HepG2 (cell line): ENCODE measurements around the gene CFAP43. TPM values are rescaled to one million over a fixed set of nuclear protein-coding genes. Genes with fewer than 3 reads are reported as not detected.

Experiments
- ATAC-seq: fragments of 200-7000 bp; cut with Tn5 transposase; 3 replicates; pipeline ENCODE4 v1.9.1; 2020; ENCODE audit warnings: mild to moderate bottlenecking, moderate library complexity
- BruUV-seq: library from RNA; stranded (reverse); fragments of 400-500 nt; replicated peaks from 2 replicates; lab custom pipeline; 2021; lab: Mats Ljungman, UMichigan
- CTCF ChIA-PET: fragments of 300-600 bp; formaldehyde crosslinking; extraction: SDS; loops from one replicate; lab custom pipeline; 2021; ENCODE audit warnings: low total read pairs, inconsistent platforms, low intra/inter-chr PET ratio; lab: Yijun Ruan, JAX
- POLR2A ChIA-PET: fragments of 350-600 bp; sonication (Branson Sonifier 250); formaldehyde crosslinking; loops from one replicate; lab custom pipeline; 2020; ENCODE audit warnings: antibody characterized with exemption, inconsistent platforms; lab: Yijun Ruan, JAX
- DNase-seq: peaks from one replicate; pipeline ENCODE4 v3.0.0-alpha.2; 2015; ENCODE audit warnings: low spot score
- FAIRE-seq: peaks from 3 replicates; lab custom pipeline; 2011; peaks lifted over from hg19 to GRCh38; lab: Jason Lieb, UNC
- H2AFZ ChIP-seq: one replicate; pipeline ENCODE4 v1.6.1; 2011; ENCODE audit warnings: low read length, inconsistent platforms
- H3K27ac ChIP-seq: fragments of 300-600 bp; 3 replicates; pipeline ENCODE4 v1.8.0; 2011; ENCODE audit warnings: mixed run types, mild to moderate bottlenecking, mixed read lengths, low read length, inconsistent platforms; ENCODE audit not compliant: insufficient read depth; ENCODE audit errors: extremely low read length
- H3K27me3 ChIP-seq, 2 experiments: fragments of 200-600 bp in 1 of 2; 2 replicates in 1 of 2; 3 replicates in 1 of 2; pipeline versions ENCODE4 v1.6.0 to v1.8.0; 2011; ENCODE audit warnings: low read length in 2 of 2, mild to moderate bottlenecking in 2 of 2, moderate library complexity in 2 of 2, inconsistent platforms in 1 of 2; ENCODE audit not compliant: insufficient read depth in 2 of 2, control insufficient read depth in 1 of 2
- H3K36me3 ChIP-seq, 2 experiments: fragments of 200-600 bp in 1 of 2; replicated peaks in 1 of 2; 2 replicates in 1 of 2; 3 replicates in 1 of 2; pipeline versions ENCODE4 v1.5.1 to v1.8.0; 2011; ENCODE audit warnings: low read length in 2 of 2, inconsistent platforms in 1 of 2; ENCODE audit not compliant: insufficient read depth in 2 of 2, control insufficient read depth in 1 of 2
- H3K4me1 ChIP-seq: 2 replicates; pipeline ENCODE4 v1.5.1; 2012; ENCODE audit warnings: low read length, inconsistent platforms; ENCODE audit not compliant: insufficient read depth
- H3K4me2 ChIP-seq: 2 replicates; pipeline ENCODE4 v1.6.0; 2011; ENCODE audit warnings: low read depth, low read length, inconsistent platforms
- H3K4me3 ChIP-seq, 3 experiments: fragments of 200-600 bp in 1 of 3; sonication (generic), shearing (Covaris generic) in 1 of 3; replicated peaks in 1 of 3; 2 replicates each; pipeline ENCODE4 v1.5.1; 2011 to 2016; ENCODE audit warnings: low read length in 3 of 3, inconsistent platforms in 2 of 3, low read depth in 2 of 3, mild to moderate bottlenecking in 2 of 3, control low read depth in 1 of 3, mixed read lengths in 1 of 3; ENCODE audit not compliant: insufficient read depth in 1 of 3
- H3K79me2 ChIP-seq: one replicate; pipeline ENCODE4 v1.6.1; 2011; ENCODE audit warnings: low read length, inconsistent platforms; ENCODE audit not compliant: insufficient read depth
- H3K9ac ChIP-seq: 2 replicates; pipeline ENCODE4 v1.6.0; 2011; ENCODE audit warnings: mild to moderate bottlenecking, low read depth, low read length, inconsistent platforms; ENCODE audit not compliant: insufficient read depth
- H3K9me3 ChIP-seq: 2 replicates; pipeline ENCODE4 v1.5.1; 2012; ENCODE audit warnings: mild to moderate bottlenecking, low read length
- H4K20me1 ChIP-seq: 2 replicates; pipeline ENCODE4 v1.6.0; 2011; ENCODE audit warnings: inconsistent platforms, mild to moderate bottlenecking, low read length, moderate library complexity; ENCODE audit not compliant: insufficient read depth
- ATF1 ChIP-seq: IDR thresholded peaks from 2 replicates; pipeline ENCODE4 v1.6.1; 2016; ENCODE audit warnings: mild to moderate bottlenecking, control low read depth
- DDIT3 ChIP-seq: sonication (generic); formaldehyde crosslinking; IDR thresholded peaks from 2 replicates; pipeline ENCODE4 v1.4.0; 2020; ENCODE audit warnings: mild to moderate bottlenecking, missing genetic modification reagents
- FOXM1 ChIP-seq: sonication (generic); formaldehyde crosslinking; IDR thresholded peaks from 2 replicates; pipeline ENCODE4 v1.5.0; 2020; ENCODE audit warnings: missing genetic modification reagents
- JUND ChIP-seq: sonication (generic); formaldehyde crosslinking; IDR thresholded peaks from 2 replicates; pipeline ENCODE4 v1.8.0; 2022; ENCODE audit warnings: mild to moderate bottlenecking, missing genetic modification reagents
- KLF9 ChIP-seq: IDR thresholded peaks from 2 replicates; pipeline ENCODE4 v1.6.1; 2016; ENCODE audit warnings: low read depth
- MAFG ChIP-seq: sonication (generic); formaldehyde crosslinking; IDR thresholded peaks from 2 replicates; pipeline ENCODE4 v1.5.1; 2020; ENCODE audit warnings: mild to moderate bottlenecking, missing genetic modification reagents
- MEIS1 ChIP-seq: sonication (generic); formaldehyde crosslinking; IDR thresholded peaks from 2 replicates; pipeline ENCODE4 v1.9.0; 2021; ENCODE audit warnings: mild to moderate bottlenecking, missing genetic modification reagents, moderate library complexity, borderline replicate concordance
- SNRNP70 ChIP-seq: fragments of 200-400 bp; formaldehyde crosslinking; IDR thresholded peaks from 2 replicates; pipeline ENCODE4 v1.6.1; 2017; ENCODE audit warnings: mild to moderate bottlenecking, low read depth, low read length, moderate library complexity
- U2AF2 ChIP-seq: fragments of 200-400 bp; formaldehyde crosslinking; IDR thresholded peaks from 2 replicates; pipeline ENCODE4 v1.6.1; 2017; ENCODE audit warnings: low read depth, mild to moderate bottlenecking, low read length
- ZEB1 ChIP-seq: IDR thresholded peaks from 2 replicates; pipeline ENCODE4 v1.6.1; 2012; ENCODE audit warnings: mild to moderate bottlenecking, low read depth, inconsistent platforms; ENCODE audit not compliant: insufficient replicate concordance
- ZNF44 ChIP-seq: sonication (generic); formaldehyde crosslinking; IDR thresholded peaks from 2 replicates; pipeline ENCODE4 v1.5.1; 2020; ENCODE audit warnings: mild to moderate bottlenecking, missing genetic modification reagents
- ZNF557 ChIP-seq: sonication (generic); formaldehyde crosslinking; IDR thresholded peaks from 2 replicates; pipeline ENCODE4 v1.4.0; 2020; ENCODE audit warnings: missing genetic modification reagents
- ZNF766 ChIP-seq: sonication (generic); formaldehyde crosslinking; IDR thresholded peaks from 2 replicates; pipeline ENCODE4 v1.5.0; 2020; ENCODE audit warnings: missing genetic modification reagents, borderline replicate concordance
- WGBS: methylation state at CpG from one replicate; pipeline ENCODE4 v1.1.6; 2017; ENCODE audit warnings: low lambda C conversion rate; 5-methylcytosine and 5-hydroxymethylcytosine counted together
- in situ Hi-C: cut with HindIII; loops from 2 replicates; pipeline ENCODE4 v1.10.0; 2017; ENCODE audit warnings: low pct_unique_long_range_greater_than_20kb; ENCODE audit not compliant: extremely low pct_ligation_motif_present
- intact Hi-C: fragments of 100-400 bp; cut with micrococcal nuclease; formaldehyde crosslinking; loops from one replicate; pipeline ENCODE4 v1.10.0; 2022; ENCODE audit not compliant: unreplicated experiment
- polyA plus RNA-seq, 8 experiments: library from polyadenylated mRNA; depleted of rRNA in 3 of 8; stranded (reverse) in 7 of 8; unstranded in 1 of 8; fragments of >200 nt; fragmentation: Illumina TruSeq in 4 of 8; extraction: Trizol in 4 of 8; gene quantifications; 2 replicates each; pipeline versions ENCODE4 v1.2.1 to v1.2.3, GENCODE V29; 2011 to 2016; ENCODE audit warnings: low read depth in 4 of 8, missing spikeins in 1 of 8, mixed read lengths in 1 of 8; ENCODE audit not compliant: insufficient read depth in 1 of 8
- total RNA-seq, 5 experiments: library from RNA; depleted of rRNA; stranded (reverse); fragments of >200 nt; fragmentation: Illumina TruSeq; extraction: Trizol; gene quantifications; 2 replicates each; pipeline ENCODE4 v1.2.3, GENCODE V29; 2016; ENCODE audit warnings: low read depth in 1 of 5
- TF ChIP-seq, protein P1 (sequence below): sonication (generic); formaldehyde crosslinking; IDR thresholded peaks from 2 replicates; pipeline ENCODE4 v1.5.0; 2020; ENCODE audit warnings: missing genetic modification reagents
- TF ChIP-seq, protein P2 (sequence below): sonication (generic); formaldehyde crosslinking; IDR thresholded peaks from one replicate; pipeline ENCODE4 v1.5.1; 2020; ENCODE audit warnings: mild to moderate bottlenecking, missing genetic modification reagents; ENCODE audit errors: not compliant biosample characterization

Gene CFAP43
- total and polyA plus RNA-seq, 2 of the 13 experiments (the other 11 are each of a cell fraction or from before 2014, with no cell fraction given): 0.24 to 0.38 TPM

DNA sequence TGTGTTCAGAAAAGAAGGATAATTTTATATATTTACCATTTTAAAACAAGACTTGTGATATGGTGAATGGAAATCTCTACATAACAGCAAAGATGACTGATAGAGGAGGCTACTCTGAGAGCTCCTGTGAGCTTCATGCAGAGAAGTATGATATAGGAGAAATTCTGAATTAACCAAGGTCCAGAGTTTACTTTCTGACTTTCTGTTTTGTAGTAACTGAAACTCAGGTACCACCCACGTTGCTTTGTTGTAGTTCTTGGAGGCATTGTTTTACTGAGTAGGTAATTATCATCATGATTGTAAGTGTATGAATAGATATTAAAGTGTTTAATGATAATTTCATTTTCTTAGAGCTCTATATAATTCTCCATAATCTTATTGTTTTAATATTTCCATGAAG lies 128.2 kb downstream of the CFAP43 start (continued):
- TF ChIP-seq ZNF557 (CRISPR knock-in tag) (no peak), ZEB1 (no peak), U2AF2 (no peak), ZNF44 (CRISPR knock-in tag) (no peak), ZNF766 (CRISPR knock-in tag) (no peak)
- TF ChIP-seq, protein P1, sequence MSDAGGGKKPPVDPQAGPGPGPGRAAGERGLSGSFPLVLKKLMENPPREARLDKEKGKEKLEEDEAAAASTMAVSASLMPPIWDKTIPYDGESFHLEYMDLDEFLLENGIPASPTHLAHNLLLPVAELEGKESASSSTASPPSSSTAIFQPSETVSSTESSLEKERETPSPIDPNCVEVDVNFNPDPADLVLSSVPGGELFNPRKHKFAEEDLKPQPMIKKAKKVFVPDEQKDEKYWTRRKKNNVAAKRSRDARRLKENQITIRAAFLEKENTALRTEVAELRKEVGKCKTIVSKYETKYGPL (CRISPR knock-in tag): no peak

GRCh38 chr10:104101902-104102301 lies 130.3 kb downstream of the CFAP43 start:
- no peaks in the 10 kb centered on the region; a peak in 2 of 5 replicates for H3K27me3 ChIP-seq
- no peak overlapping the region for H2AFZ ChIP-seq
- ATAC-seq (no peak), DNase-seq (no peak), FAIRE-seq (no peak)
- no TSS peak for BruUV-seq
- no peak overlapping the region for H3K4me3 ChIP-seq
- no peaks in the 10 kb centered on the region for H3K36me3 ChIP-seq
- H4K20me1 ChIP-seq: no peaks in the 10 kb centered on the region
- intact Hi-C loops: no loop called here
- H3K9me3 ChIP-seq: peaks cover 5% of the 10 kb centered on the region
- no peaks in the 10 kb centered on the region for H3K4me1 ChIP-seq
- no peak overlapping the region for H3K9ac ChIP-seq
- in situ Hi-C loops: no loop called here
- no peak overlapping the region for H3K27ac ChIP-seq
- ChIA-PET CTCF (no interaction called here), POLR2A (no interaction called here)
- no peak for TF ChIP-seq MEIS1
- no peak for TF ChIP-seq ATF1
- TF ChIP-seq FOXM1 (CRISPR knock-in tag): no peak
- no peak for TF ChIP-seq DDIT3 (CRISPR knock-in tag)
- no peak for TF ChIP-seq SNRNP70
- no peak for TF ChIP-seq MAFG (CRISPR knock-in tag)
- TF ChIP-seq KLF9: no peak
- TF ChIP-seq, protein P2, sequence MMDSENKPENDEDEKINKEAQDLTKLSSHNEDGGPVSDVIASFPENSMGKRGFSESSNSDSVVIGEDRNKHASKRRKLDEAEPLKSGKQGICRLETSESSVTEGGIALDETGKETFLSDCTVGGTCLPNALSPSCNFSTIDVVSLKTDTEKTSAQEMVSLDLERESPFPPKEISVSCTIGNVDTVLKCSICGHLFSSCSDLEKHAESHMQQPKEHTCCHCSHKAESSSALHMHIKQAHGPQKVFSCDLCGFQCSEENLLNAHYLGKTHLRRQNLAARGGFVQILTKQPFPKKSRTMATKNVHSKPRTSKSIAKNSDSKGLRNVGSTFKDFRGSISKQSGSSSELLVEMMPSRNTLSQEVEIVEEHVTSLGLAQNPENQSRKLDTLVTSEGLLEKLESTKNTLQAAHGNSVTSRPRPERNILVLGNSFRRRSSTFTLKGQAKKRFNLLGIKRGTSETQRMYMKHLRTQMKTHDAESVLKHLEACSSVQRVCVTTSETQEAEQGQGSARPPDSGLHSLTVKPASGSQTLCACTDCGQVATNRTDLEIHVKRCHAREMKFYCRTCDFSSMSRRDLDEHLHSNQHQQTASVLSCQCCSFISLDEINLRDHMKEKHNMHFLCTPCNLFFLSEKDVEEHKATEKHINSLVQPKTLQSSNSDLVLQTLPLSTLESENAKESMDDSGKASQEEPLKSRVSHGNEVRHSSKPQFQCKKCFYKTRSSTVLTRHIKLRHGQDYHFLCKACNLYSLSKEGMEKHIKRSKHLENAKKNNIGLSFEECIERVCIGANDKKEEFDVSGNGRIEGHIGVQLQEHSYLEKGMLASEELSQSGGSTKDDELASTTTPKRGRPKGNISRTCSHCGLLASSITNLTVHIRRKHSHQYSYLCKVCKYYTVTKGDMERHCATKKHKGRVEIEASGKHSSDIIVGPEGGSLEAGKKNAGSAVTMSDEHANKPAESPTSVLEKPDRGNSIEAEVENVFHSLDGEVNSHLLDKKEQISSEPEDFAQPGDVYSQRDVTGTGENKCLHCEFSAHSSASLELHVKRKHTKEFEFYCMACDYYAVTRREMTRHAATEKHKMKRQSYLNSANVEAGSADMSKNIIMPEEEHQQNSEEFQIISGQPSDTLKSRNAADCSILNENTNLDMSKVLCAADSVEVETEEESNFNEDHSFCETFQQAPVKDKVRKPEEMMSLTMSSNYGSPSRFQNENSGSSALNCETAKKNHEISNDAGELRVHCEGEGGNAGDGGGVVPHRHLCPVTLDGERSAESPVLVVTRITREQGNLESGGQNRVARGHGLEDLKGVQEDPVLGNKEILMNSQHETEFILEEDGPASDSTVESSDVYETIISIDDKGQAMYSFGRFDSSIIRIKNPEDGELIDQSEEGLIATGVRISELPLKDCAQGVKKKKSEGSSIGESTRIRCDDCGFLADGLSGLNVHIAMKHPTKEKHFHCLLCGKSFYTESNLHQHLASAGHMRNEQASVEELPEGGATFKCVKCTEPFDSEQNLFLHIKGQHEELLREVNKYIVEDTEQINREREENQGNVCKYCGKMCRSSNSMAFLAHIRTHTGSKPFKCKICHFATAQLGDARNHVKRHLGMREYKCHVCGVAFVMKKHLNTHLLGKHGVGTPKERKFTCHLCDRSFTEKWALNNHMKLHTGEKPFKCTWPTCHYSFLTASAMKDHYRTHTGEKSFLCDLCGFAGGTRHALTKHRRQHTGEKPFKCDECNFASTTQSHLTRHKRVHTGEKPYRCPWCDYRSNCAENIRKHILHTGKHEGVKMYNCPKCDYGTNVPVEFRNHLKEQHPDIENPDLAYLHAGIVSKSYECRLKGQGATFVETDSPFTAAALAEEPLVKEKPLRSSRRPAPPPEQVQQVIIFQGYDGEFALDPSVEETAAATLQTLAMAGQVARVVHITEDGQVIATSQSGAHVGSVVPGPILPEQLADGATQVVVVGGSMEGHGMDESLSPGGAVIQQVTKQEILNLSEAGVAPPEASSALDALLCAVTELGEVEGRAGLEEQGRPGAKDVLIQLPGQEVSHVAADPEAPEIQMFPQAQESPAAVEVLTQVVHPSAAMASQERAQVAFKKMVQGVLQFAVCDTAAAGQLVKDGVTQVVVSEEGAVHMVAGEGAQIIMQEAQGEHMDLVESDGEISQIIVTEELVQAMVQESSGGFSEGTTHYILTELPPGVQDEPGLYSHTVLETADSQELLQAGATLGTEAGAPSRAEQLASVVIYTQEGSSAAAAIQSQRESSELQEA (CRISPR knock-in tag): no peak
- no peak for TF ChIP-seq JUND (CRISPR knock-in tag)
- WGBS: 0% methylated on average over 1 of the region's 1 CpG
- H3K79me2 ChIP-seq: no peaks in the 10 kb centered on the region
- H3K4me2 ChIP-seq: no peak overlapping the region
